T-helper 2 cell (primary cell): Measurements from ENCODE around the gene USP7.
"Not testable (repeated sequence)": the region's sequence is repeated elsewhere in the genome, so short reads cannot be mapped to it uniquely, and the experiment has no call there.

Experiments used
- DNase-seq, 5 experiments: peaks; one replicate each; pipeline versions ENCODE4 v3.0.0 to v3.0.0-alpha.2; 2012 to 2022

Gene USP7

GRCh38 chr16:8972843-8973586, 9.3 kb upstream of the USP7 start:
- no peak for DNase-seq

GRCh38 chr16:8971416-8971815, 7.7 kb upstream of the USP7 start:
- DNase-seq: no peak

GRCh38 chr16:8969202-8969897, 5.6 kb upstream of the USP7 start:
- not testable (repeated sequence) for DNase-seq

GRCh38 chr16:8968054-8968453, 4.3 kb upstream of the USP7 start:
- DNase-seq: not testable (repeated sequence)

GRCh38 chr16:8967132-8967821, 3.6 kb upstream of the USP7 start:
- DNase-seq: no peak

- DNase-seq: no peak
These were observed 3.1 kb upstream of the USP7 start for GRCh38 chr16:8966817-8967131.

GRCh38 chr16:8964462-8964861, 756 bp upstream of the USP7 start:
- DNase-seq: peak in 1 of 5 experiments; percentile 19

GRCh38 chr16:8963010-8963820, 491 bp downstream of the USP7 start:
- DNase-seq: peak in 2 of 5 experiments; percentile 11 to 54

GRCh38 chr16:8962393-8963009, 1.2 kb downstream of the USP7 start:
- peak; percentile 23 to 80 (median 49) for DNase-seq

GRCh38 chr16:8961811-8962390, 1.8 kb downstream of the USP7 start:
- peak in 1 of 5 experiments; percentile 11 for DNase-seq

- DNase-seq: no peak
These were observed 3.0 kb downstream of the USP7 start for GRCh38 chr16:8960788-8961109.

- peak in 1 of 5 experiments; percentile 72 for DNase-seq
These were observed 3.6 kb downstream of the USP7 start for GRCh38 chr16:8959921-8960787.

- DNase-seq: peak in 1 of 5 experiments; percentile 68
These were observed 5.2 kb downstream of the USP7 start for GRCh38 chr16:8958344-8959167.

GRCh38 chr16:8957509-8958157, 6.1 kb downstream of the USP7 start:
- DNase-seq: no peak

- no peak for DNase-seq
These were observed 6.7 kb downstream of the USP7 start for GRCh38 chr16:8957063-8957397.

GRCh38 chr16:8956265-8957062, 7.2 kb downstream of the USP7 start:
- no peak for DNase-seq

GRCh38 chr16:8955828-8956227, 7.9 kb downstream of the USP7 start:
- DNase-seq: no peak

- DNase-seq: no peak
These were observed 10.6 kb downstream of the USP7 start for GRCh38 chr16:8953064-8953463.

GRCh38 chr16:8952281-8952751, 11.4 kb downstream of the USP7 start:
- DNase-seq: no peak
